Keratinocyte (primary cell): ENCODE measurements around the gene RPS4Y2. TPM values are rescaled to one million over a fixed set of nuclear protein-coding genes. Genes with fewer than 3 reads are reported as not detected.

Experiments
- DNase-seq: peaks from one replicate; pipeline ENCODE4 v3.0.0-alpha.2; 2011; ENCODE audit warnings: low read depth, missing footprints, low spot score
- FAIRE-seq: peaks from 2 replicates; lab custom pipeline; 2011; peaks lifted over from hg19 to GRCh38; lab: Jason Lieb, UNC
- H2AFZ ChIP-seq: 2 replicates; pipeline ENCODE4 v1.6.0; 2012; ENCODE audit warnings: low read length, control low read depth, inconsistent platforms; ENCODE audit not compliant: control insufficient read depth
- H3K27ac ChIP-seq: 2 replicates; pipeline ENCODE4 v1.5.1; 2011; ENCODE audit warnings: low read length; ENCODE audit not compliant: control insufficient read depth, insufficient read depth
- H3K27me3 ChIP-seq: 3 replicates; pipeline ENCODE4 v1.6.0; 2011; ENCODE audit warnings: low read length; ENCODE audit not compliant: control insufficient read depth, insufficient read depth; ENCODE audit errors: extremely low read depth
- H3K36me3 ChIP-seq, 2 experiments: 2 replicates in 1 of 2; 3 replicates in 1 of 2; pipeline ENCODE4 v1.5.1; 2011; ENCODE audit warnings: low read length in 2 of 2, mild to moderate bottlenecking in 1 of 2; ENCODE audit not compliant: control insufficient read depth in 2 of 2, insufficient read depth in 2 of 2; ENCODE audit errors: extremely low read depth in 1 of 2
- H3K4me1 ChIP-seq: 3 replicates; pipeline ENCODE4 v1.5.1; 2011; ENCODE audit warnings: low read length; ENCODE audit not compliant: control insufficient read depth, insufficient read depth; ENCODE audit errors: extremely low read depth
- H3K4me2 ChIP-seq: 3 replicates; pipeline ENCODE4 v1.6.0; 2011; ENCODE audit warnings: low read depth, low read length; ENCODE audit not compliant: control insufficient read depth, insufficient read depth; ENCODE audit errors: extremely low read depth
- H3K4me3 ChIP-seq, 3 experiments: fragments of 200-600 bp in 1 of 3; sonication (generic) in 1 of 3; 2 replicates in 2 of 3; 3 replicates in 1 of 3; pipeline ENCODE4 v1.5.1; 2011 to 2016; ENCODE audit warnings: low read length in 3 of 3, mild to moderate bottlenecking in 3 of 3, control low read depth in 2 of 3, inconsistent platforms in 1 of 3, low read depth in 1 of 3, mixed read lengths in 1 of 3, mixed run types in 1 of 3, moderate library complexity in 1 of 3; ENCODE audit not compliant: control insufficient read depth in 2 of 3, insufficient read depth in 2 of 3; ENCODE audit errors: extremely low read depth in 1 of 3
- H3K79me2 ChIP-seq: 2 replicates; pipeline ENCODE4 v1.6.0; 2012; ENCODE audit warnings: low read length; ENCODE audit not compliant: control insufficient read depth, insufficient read depth
- H3K9ac ChIP-seq: 3 replicates; pipeline ENCODE4 v1.6.0; 2011; ENCODE audit warnings: low read length; ENCODE audit not compliant: control insufficient read depth, insufficient read depth; ENCODE audit errors: extremely low read depth
- H3K9me1 ChIP-seq: 3 replicates; pipeline ENCODE4 v1.6.0; 2011; ENCODE audit warnings: low read length; ENCODE audit not compliant: control insufficient read depth, insufficient read depth; ENCODE audit errors: extremely low read depth
- H3K9me3 ChIP-seq: 2 replicates; pipeline ENCODE4 v1.5.1; 2012; ENCODE audit warnings: low read depth, low read length; ENCODE audit not compliant: control insufficient read depth
- H4K20me1 ChIP-seq: 3 replicates; pipeline ENCODE4 v1.6.0; 2011; ENCODE audit warnings: low read length; ENCODE audit not compliant: control insufficient read depth, insufficient read depth; ENCODE audit errors: extremely low read depth
- EZH2 ChIP-seq: IDR thresholded peaks from one replicate; pipeline ENCODE4 v1.6.1; 2012; ENCODE audit warnings: inconsistent platforms, mild to moderate bottlenecking, low read length, moderate library complexity
- dilution Hi-C: fragments of 300-500 bp; cut with MboI; formaldehyde crosslinking; loops from one replicate; pipeline ENCODE4 v1.7.0; 2020; ENCODE audit warnings: low sequenced_read_pairs; ENCODE audit not compliant: extremely low pct_ligation_motif_present
- polyA plus RNA-seq, 5 experiments: library from polyadenylated mRNA; depleted of rRNA in 3 of 5; stranded (reverse) in 3 of 5; stranded (forward) in 1 of 5; unstranded in 1 of 5; fragments of >200 nt; gene quantifications; 1 replicate in 1 of 5; 2 replicates in 3 of 5; 3 replicates in 1 of 5; pipeline versions ENCODE4 v1.2.1 to v1.2.3, GENCODE V29; 2011 to 2012; ENCODE audit warnings: missing spikeins in 2 of 5, low read depth in 1 of 5, low replicate concordance in 1 of 5
- TF ChIP-seq, protein P1 (sequence below), 3 experiments: IDR thresholded peaks in 1 of 3; conservative IDR thresholded peaks in 1 of 3; optimal IDR thresholded peaks in 1 of 3; 2 replicates in 2 of 3; 3 replicates in 1 of 3; pipeline versions ENCODE3 to v1.5.1; 2011; ENCODE audit warnings: low read length in 3 of 3, mild to moderate bottlenecking in 3 of 3, moderate library complexity in 2 of 3, control low read depth in 1 of 3, inconsistent platforms in 1 of 3; ENCODE audit not compliant: insufficient read depth in 2 of 3; ENCODE audit errors: extremely low read depth in 1 of 3

RPS4Y2 gene
- polyA plus RNA-seq, 1 donor (not counting 4 experiments of a cell fraction or from before 2014, with no cell fraction given), result not detected

DNA sequence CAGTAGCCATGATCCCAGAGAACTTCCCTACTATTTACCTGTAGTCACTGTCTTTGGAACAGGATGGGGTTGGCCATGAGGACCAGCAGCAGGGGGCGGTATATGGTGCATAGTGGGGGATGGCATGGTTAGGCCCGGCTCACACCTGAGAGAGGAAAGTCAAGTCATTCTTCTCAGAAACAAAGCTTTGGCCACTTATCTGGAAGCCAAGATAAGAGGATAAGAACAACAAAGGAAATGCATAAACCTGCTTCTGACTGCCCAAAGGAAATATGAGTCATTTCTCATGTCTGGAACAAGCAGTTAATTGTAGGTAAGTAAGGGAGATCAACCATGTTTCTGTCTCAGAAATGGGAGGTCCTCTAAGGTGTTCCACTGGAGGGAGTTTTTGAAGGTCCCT is 10.8 kb upstream of the RPS4Y2 start:
- no peak overlapping the region for H3K4me2 ChIP-seq
- H2AFZ ChIP-seq, result no peak overlapping the region
- no peaks in the 10 kb centered on the region for H3K4me1 ChIP-seq
- H3K27ac ChIP-seq, result no peak overlapping the region
- FAIRE-seq (no peak), DNase-seq (no peak)
- no peaks in the 10 kb centered on the region for H3K9me3 ChIP-seq
- H3K4me3 ChIP-seq, result no peak overlapping the region
- H3K36me3 ChIP-seq, result no peaks in the 10 kb centered on the region
- H4K20me1 ChIP-seq, result no peaks in the 10 kb centered on the region
- dilution Hi-C loops, result no loop called here
- no peaks in the 10 kb centered on the region for H3K27me3 ChIP-seq
- no peaks in the 10 kb centered on the region for H3K79me2 ChIP-seq
- no peaks in the 10 kb centered on the region for H3K9me1 ChIP-seq
- TF ChIP-seq, protein P1, sequence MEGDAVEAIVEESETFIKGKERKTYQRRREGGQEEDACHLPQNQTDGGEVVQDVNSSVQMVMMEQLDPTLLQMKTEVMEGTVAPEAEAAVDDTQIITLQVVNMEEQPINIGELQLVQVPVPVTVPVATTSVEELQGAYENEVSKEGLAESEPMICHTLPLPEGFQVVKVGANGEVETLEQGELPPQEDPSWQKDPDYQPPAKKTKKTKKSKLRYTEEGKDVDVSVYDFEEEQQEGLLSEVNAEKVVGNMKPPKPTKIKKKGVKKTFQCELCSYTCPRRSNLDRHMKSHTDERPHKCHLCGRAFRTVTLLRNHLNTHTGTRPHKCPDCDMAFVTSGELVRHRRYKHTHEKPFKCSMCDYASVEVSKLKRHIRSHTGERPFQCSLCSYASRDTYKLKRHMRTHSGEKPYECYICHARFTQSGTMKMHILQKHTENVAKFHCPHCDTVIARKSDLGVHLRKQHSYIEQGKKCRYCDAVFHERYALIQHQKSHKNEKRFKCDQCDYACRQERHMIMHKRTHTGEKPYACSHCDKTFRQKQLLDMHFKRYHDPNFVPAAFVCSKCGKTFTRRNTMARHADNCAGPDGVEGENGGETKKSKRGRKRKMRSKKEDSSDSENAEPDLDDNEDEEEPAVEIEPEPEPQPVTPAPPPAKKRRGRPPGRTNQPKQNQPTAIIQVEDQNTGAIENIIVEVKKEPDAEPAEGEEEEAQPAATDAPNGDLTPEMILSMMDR (optimal IDR thresholded peaks at IDR 0.05 in 1 of 3, IDR thresholded peaks at IDR 0.05 in 1 of 3, conservative IDR thresholded peaks at IDR 0.05 in 1 of 3; ENCODE audit: extremely low read depth in 1 of 3, insufficient read depth in 2 of 3, low read length in 3 of 3), result no peak
- TF ChIP-seq EZH2, result no peak
- no peak overlapping the region for H3K9ac ChIP-seq

DNA sequence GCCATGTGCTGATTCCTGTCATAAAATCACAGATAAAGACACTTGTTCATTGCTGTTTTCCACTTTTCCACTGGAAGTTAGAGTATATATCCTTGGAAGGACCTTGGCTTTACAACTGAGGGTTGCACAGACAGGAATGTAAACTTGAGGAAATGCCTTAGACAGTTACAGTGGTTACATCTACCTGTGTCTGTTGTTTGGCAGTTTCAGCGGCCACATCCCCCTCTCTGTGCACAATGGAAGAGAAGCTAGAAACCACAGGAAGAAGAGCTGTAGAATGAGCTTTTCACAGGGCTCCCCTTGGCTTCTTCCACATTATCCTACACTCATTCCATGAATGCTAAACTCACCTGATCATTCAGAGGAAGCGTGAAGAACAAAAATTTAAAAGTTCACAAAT is 9.0 kb upstream of the RPS4Y2 start:
- Histone ChIP-seq H3K4me1 (no peaks in the 10 kb centered on the region), H3K9me1 (no peaks in the 10 kb centered on the region), H3K4me2 (no peak overlapping the region), H3K79me2 (no peaks in the 10 kb centered on the region), H3K27me3 (no peaks in the 10 kb centered on the region), H3K36me3 (no peaks in the 10 kb centered on the region), H3K4me3 (no peak overlapping the region), H3K27ac (no peak overlapping the region), H3K9me3 (no peaks in the 10 kb centered on the region), H4K20me1 (no peaks in the 10 kb centered on the region), H2AFZ (no peak overlapping the region), H3K9ac (no peak overlapping the region)
- TF ChIP-seq, protein P1 (optimal IDR thresholded peaks at IDR 0.05 in 1 of 3, IDR thresholded peaks at IDR 0.05 in 1 of 3, conservative IDR thresholded peaks at IDR 0.05 in 1 of 3; ENCODE audit: extremely low read depth in 1 of 3, insufficient read depth in 2 of 3, low read length in 3 of 3), result no peak
- no peak for TF ChIP-seq EZH2
- DNase-seq (no peak), FAIRE-seq (no peak)
- dilution Hi-C loops, result no loop called here
